Measurements from ENCODE around the gene OR1F1. TPM values are rescaled to one million over a fixed set of nuclear protein-coding genes. Genes with fewer than 3 reads are reported as not detected.

Gene OR1F1
- total RNA-seq, 4 donors from 2014 or later: not detected

DNA sequence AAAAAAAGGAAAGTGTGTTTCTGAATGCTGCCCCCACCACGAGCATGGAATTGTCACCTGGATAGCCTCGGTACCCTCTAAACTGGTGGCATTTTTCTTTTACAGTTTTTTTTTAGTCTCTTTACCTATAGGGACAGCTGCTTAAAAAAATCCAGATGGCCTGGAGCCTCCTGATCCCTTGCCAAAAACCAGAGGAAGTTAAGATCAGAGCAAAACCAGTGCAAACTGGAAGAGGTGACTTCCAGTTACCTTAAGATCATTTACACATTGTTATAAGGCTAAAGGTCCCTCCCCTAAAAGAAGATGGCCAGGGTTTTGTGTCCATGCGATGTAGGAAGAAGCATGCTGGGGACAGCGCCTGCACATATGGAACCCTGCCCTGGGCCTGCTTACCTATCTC is 65.0 kb downstream of the OR1F1 start:
- H3K4me1 ChIP-seq: no peaks in the 10 kb centered on the region
- no peaks in the 10 kb centered on the region for H3K36me3 ChIP-seq
- H3K9me3 ChIP-seq: no peaks in the 10 kb centered on the region
- DNase-seq (ENCODE audit: extremely low spot score): no peak
- H3K27me3 ChIP-seq: peaks cover 0 to 47% (median 3%) of the 10 kb centered on the region in 4 donors
- no peak overlapping the region for H3K27ac ChIP-seq (replicated peaks in 1 of 4)
- TF ChIP-seq, protein P1, sequence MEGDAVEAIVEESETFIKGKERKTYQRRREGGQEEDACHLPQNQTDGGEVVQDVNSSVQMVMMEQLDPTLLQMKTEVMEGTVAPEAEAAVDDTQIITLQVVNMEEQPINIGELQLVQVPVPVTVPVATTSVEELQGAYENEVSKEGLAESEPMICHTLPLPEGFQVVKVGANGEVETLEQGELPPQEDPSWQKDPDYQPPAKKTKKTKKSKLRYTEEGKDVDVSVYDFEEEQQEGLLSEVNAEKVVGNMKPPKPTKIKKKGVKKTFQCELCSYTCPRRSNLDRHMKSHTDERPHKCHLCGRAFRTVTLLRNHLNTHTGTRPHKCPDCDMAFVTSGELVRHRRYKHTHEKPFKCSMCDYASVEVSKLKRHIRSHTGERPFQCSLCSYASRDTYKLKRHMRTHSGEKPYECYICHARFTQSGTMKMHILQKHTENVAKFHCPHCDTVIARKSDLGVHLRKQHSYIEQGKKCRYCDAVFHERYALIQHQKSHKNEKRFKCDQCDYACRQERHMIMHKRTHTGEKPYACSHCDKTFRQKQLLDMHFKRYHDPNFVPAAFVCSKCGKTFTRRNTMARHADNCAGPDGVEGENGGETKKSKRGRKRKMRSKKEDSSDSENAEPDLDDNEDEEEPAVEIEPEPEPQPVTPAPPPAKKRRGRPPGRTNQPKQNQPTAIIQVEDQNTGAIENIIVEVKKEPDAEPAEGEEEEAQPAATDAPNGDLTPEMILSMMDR (IDR thresholded peaks at IDR 0.05): no peak
- no peak for TF ChIP-seq EP300 (IDR thresholded peaks at IDR 0.05)
- TF ChIP-seq POLR2A (IDR thresholded peaks at IDR 0.05; ENCODE audit: low read depth): no peak
- no peak overlapping the region for H3K4me3 ChIP-seq
- intact Hi-C loops (cut with DNase I): no loop called here
- 73% methylated on average over 4 of the region's 4 CpGs for WGBS

DNA sequence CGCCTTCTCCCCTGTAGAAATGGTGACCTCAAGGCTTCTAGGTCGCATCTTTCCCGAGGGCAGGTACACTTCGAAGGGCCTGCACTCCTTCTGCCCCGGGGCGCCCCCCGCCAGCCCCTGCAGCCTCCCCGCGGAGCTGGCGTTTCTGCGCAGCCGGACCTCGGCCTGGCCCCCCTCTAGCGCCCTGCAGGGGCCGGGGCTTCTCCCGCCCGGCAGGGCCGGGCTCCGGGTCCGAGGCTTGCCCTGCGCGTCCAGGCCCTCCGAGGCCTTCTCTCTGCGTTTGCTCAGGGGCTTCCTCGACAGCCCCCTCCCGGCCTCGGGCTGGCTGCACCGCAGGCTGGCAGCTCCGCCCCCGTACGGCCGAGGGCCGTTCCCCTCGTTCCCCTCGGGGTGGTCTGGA is 66.3 kb downstream of the OR1F1 start:
- 49% methylated on average over 15 of the region's 35 CpGs for WGBS
- TF ChIP-seq EP300 (IDR thresholded peaks at IDR 0.05) (no peak), POLR2A (IDR thresholded peaks at IDR 0.05; ENCODE audit: low read depth) (no peak), POLR2AphosphoS5 (IDR thresholded peaks at IDR 0.05) (no peak)
- TF ChIP-seq, protein P1 (IDR thresholded peaks at IDR 0.05): no peak
- Histone ChIP-seq H3K27me3 (peaks cover 0 to 37% (median 3%) of the 10 kb centered on the region in 4 donors), H3K4me1 (no peaks in the 10 kb centered on the region), H3K36me3 (no peaks in the 10 kb centered on the region), H3K4me3 (no peak overlapping the region), H3K27ac (replicated peaks in 1 of 4) (no peak overlapping the region), H3K9me3 (no peaks in the 10 kb centered on the region)
- intact Hi-C loops (cut with DNase I): no loop called here
- no peak for DNase-seq (ENCODE audit: extremely low spot score)

Other genes with a start within 250 kb of the OR1F1 start
- gene KREMEN2, start 223.9 kb upstream of the OR1F1 start, total RNA-seq: under 1 TPM in 1 of 4 donors, not detected in 3; 0.13 TPM
- gene PAQR4, start 218.9 kb upstream of the OR1F1 start, total RNA-seq: 1 to 10 TPM; 2.2 to 7.5 (median 4.7) TPM
- gene PKMYT1, start 207.8 kb upstream of the OR1F1 start, total RNA-seq: 1 to 10 TPM in 1 of 4 donors, under 1 TPM in 1, not detected in 2; 0.57 to 2.5 TPM
- under 1 TPM in 3 of 4 donors, not detected in 1; 0.17 to 0.42 (median 0.32) TPM for gene CLDN9, start 175.3 kb upstream of the OR1F1 start, total RNA-seq
- not detected for gene CLDN6, start 170.0 kb upstream of the OR1F1 start, total RNA-seq
- 100 to 1,000 TPM in 1 of 4 donors, 10 to 100 TPM in 3; 20.9 to 140 (median 57.5) TPM for gene TNFRSF12A, start 167.8 kb upstream of the OR1F1 start, total RNA-seq
- 100 to 1,000 TPM in 2 of 4 donors, 10 to 100 TPM in 2; 28.8 to 134 (median 72.2) TPM for gene HCFC1R1, start 164.3 kb upstream of the OR1F1 start, total RNA-seq
- gene THOC6, start 164.2 kb upstream of the OR1F1 start, total RNA-seq: 10 to 100 TPM; 14.1 to 27.9 (median 23.0) TPM
- gene BICDL2, start 151.3 kb upstream of the OR1F1 start, total RNA-seq: under 1 TPM in 2 of 4 donors, not detected in 2; 0.19 to 0.42 TPM
- 1 to 10 TPM in 1 of 4 donors, under 1 TPM in 3; under 0.01 to 4.5 (median 0.12) TPM for gene MMP25, start 141.6 kb upstream of the OR1F1 start, total RNA-seq
- 10 to 100 TPM; 13.7 to 40.8 (median 31.2) TPM for gene IL32, start 122.6 kb upstream of the OR1F1 start, total RNA-seq
- not detected for gene ZSCAN10, start 88.9 kb upstream of the OR1F1 start, total RNA-seq
- gene ZNF205, start 75.6 kb upstream of the OR1F1 start, total RNA-seq: 10 to 100 TPM; 10.6 to 25.0 (median 17.1) TPM
- 10 to 100 TPM in 3 of 4 donors, 1 to 10 TPM in 1; 8.4 to 18.3 (median 13.5) TPM for gene ZNF213, start 53.2 kb upstream of the OR1F1 start, total RNA-seq
- 1 to 10 TPM; 5.8 to 8.2 (median 7.1) TPM for gene ZNF200, start 47.0 kb downstream of the OR1F1 start, total RNA-seq
- gene MEFV, start 68.4 kb downstream of the OR1F1 start, total RNA-seq: 1 to 10 TPM; 1.2 to 4.0 (median 1.5) TPM
- gene ZNF263, start 95.3 kb downstream of the OR1F1 start, total RNA-seq: 10 to 100 TPM; 31.1 to 54.3 (median 42.8) TPM
- 1 to 10 TPM; 4.6 to 8.3 (median 7.6) TPM for gene TIGD7, start 117.2 kb downstream of the OR1F1 start, total RNA-seq
- 10 to 100 TPM; 15.4 to 18.9 (median 16.9) TPM for gene ZNF75A, start 117.3 kb downstream of the OR1F1 start, total RNA-seq
- not detected for gene OR2C1, start 167.7 kb downstream of the OR1F1 start, total RNA-seq
- 10 to 100 TPM; 12.9 to 16.1 (median 15.2) TPM for gene ZSCAN32, start 212.8 kb downstream of the OR1F1 start, total RNA-seq
- gene ZNF174, start 213.0 kb downstream of the OR1F1 start, total RNA-seq: 10 to 100 TPM in 3 of 4 donors, 1 to 10 TPM in 1; 8.9 to 23.2 (median 16.4) TPM

Measured in esophagus muscularis mucosa (tissue), 4 donors.